GM21737 (cell line): ENCODE data around the gene CACNA1S.

ENCODE experiments used
- ATAC-seq: cut with Tn5 transposase; IDR thresholded peaks from one replicate; pipeline ENCODE4 v1.9.1; 2021; ENCODE audit warnings: mild to moderate bottlenecking, moderate library complexity; ENCODE audit not compliant: unreplicated experiment

CACNA1S gene

GRCh38 chr1:201140235-201140940 is 28.2 kb upstream of the CACNA1S start:
- ATAC-seq = no peak

- ATAC-seq = no peak
Measured at GRCh38 chr1:201139756-201140155, 27.5 kb upstream of the CACNA1S start.

- no peak for ATAC-seq
Measured at GRCh38 chr1:201139306-201139705, 27.1 kb upstream of the CACNA1S start.

- ATAC-seq = no peak
Measured at GRCh38 chr1:201138311-201138840, 26.1 kb upstream of the CACNA1S start.

- no peak for ATAC-seq
Measured at GRCh38 chr1:201137579-201138310, 25.5 kb upstream of the CACNA1S start.

GRCh38 chr1:201137024-201137392 is 24.8 kb upstream of the CACNA1S start:
- ATAC-seq = no peak

GRCh38 chr1:201136355-201137023 is 24.3 kb upstream of the CACNA1S start:
- ATAC-seq = no peak

GRCh38 chr1:201134405-201134804 is 22.2 kb upstream of the CACNA1S start:
- no peak for ATAC-seq

GRCh38 chr1:201131398-201131797 is 19.2 kb upstream of the CACNA1S start:
- ATAC-seq = no peak

- ATAC-seq = no peak
Measured at GRCh38 chr1:201128962-201129361, 16.7 kb upstream of the CACNA1S start.

GRCh38 chr1:201128476-201128875 is 16.2 kb upstream of the CACNA1S start:
- ATAC-seq = no peak

- ATAC-seq = no peak
Measured at GRCh38 chr1:201127755-201128455, 15.7 kb upstream of the CACNA1S start.

- ATAC-seq = no peak
Measured at GRCh38 chr1:201126832-201127754, 14.9 kb upstream of the CACNA1S start, which contains the start of gene ASCL5. TSS of gene ASCL5 (minus strand) at chr1:201127184. CDS start at chr1:201115372, 11,812 bp downstream.

- ATAC-seq = no peak
Measured at GRCh38 chr1:201126463-201126831, 14.2 kb upstream of the CACNA1S start.

GRCh38 chr1:201125800-201126199 is 13.6 kb upstream of the CACNA1S start:
- ATAC-seq = no peak

GRCh38 chr1:201125019-201125418 is 12.8 kb upstream of the CACNA1S start:
- no peak for ATAC-seq

GRCh38 chr1:201123866-201124265 is 11.6 kb upstream of the CACNA1S start:
- no peak for ATAC-seq

- ATAC-seq = no peak
Measured at GRCh38 chr1:201122321-201122957, 10.2 kb upstream of the CACNA1S start.
